GM20431 (cell line): ENCODE results near the gene RAG1.

Experiments
- in situ Hi-C: fragments of 300-500 bp; cut with MseI, MboI; formaldehyde crosslinking; loops from one replicate; pipeline ENCODE4 v1.15.0; 2020; ENCODE audit warnings: low sequenced_read_pairs; ENCODE audit not compliant: unreplicated experiment

The RAG1 gene

GRCh38 chr11:36622431-36623136 is 54.8 kb downstream of the RAG1 start:
- in situ Hi-C loops = no loop called here

DNA sequence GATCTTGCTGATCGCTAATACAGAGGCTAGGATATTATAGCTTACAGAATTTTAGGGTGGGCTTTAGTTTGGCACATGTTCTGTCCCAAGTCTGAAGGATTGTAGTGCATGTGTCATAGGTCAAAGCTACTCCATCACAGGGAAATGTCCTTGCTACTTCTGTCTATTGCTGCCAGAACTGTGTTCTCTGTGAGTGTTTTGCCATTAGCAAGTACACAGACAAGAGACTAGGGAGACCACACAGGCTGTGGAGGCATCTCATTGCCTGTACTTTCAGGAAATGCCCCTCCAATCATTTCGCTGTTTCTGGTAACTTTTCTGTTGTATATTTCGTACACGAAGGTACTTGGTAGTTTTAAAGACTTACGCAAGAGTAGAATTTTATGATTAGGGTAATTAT is 55.7 kb downstream of the RAG1 start:
- in situ Hi-C loops = no loop called here

- in situ Hi-C loops = no loop called here
Measured at GRCh38 chr11:36627006-36627405, 59.2 kb downstream of the RAG1 start.

- in situ Hi-C loops = no loop called here
Measured at GRCh38 chr11:36627471-36627870, 59.7 kb downstream of the RAG1 start.

DNA sequence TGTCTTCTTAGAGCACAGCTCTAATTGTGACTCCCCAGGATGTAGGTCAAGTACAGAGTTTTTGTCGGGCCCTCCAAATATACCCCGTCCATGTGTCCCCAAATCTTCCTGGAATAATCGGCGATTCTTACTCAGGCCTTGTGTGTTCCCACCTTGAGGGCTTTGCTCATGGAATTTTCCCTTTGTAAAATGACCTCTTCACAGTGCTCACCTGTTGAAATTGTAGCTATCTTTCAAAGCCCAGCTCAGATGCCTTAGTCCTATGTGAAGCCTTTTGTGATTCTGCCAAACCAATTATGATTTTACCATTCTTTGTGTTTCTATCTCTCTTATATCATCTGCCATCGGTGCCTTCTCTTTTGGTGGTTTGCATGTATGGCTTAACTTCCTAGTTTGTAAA is 60.3 kb downstream of the RAG1 start:
- in situ Hi-C loops = no loop called here

DNA sequence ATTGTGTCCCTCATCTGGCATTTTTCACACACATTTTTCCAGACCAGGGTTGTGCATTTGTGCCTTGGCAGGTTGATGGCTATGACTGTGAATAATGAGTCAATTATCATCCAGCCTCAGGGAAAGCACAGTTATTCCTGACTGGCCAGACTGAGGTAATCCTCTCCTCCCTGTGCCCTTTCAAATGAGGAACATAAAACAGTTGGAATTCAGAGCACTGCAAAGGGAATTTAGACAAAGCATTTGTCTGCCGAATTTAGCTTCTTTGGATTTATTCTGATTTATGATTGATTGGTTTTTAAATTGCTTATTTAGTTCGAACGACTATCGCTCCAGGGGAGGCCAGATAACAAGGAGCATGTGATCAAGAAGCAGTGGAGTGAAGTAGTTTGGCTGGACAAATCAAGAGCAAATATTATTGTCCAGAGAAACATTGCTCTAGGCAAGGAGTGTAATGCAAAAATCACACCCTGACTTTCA is 61.0 kb downstream of the RAG1 start:
- in situ Hi-C loops = no loop called here
